IPS-15b (cell line): Measurements from ENCODE around the gene UQCC2.

Experiments used
- H3K27me3 ChIP-seq: one replicate; pipeline ENCODE4 v1.6.1; 2013; ENCODE audit warnings: low read length; ENCODE audit not compliant: control insufficient read depth, insufficient read depth
- H3K36me3 ChIP-seq: one replicate; pipeline ENCODE4 v1.6.1; 2013; ENCODE audit warnings: low read length; ENCODE audit not compliant: control insufficient read depth, insufficient read depth
- H3K4me1 ChIP-seq: one replicate; pipeline ENCODE4 v1.6.1; 2013; ENCODE audit warnings: mild to moderate bottlenecking, low read length; ENCODE audit not compliant: control insufficient read depth, insufficient read depth
- H3K4me3 ChIP-seq: one replicate; pipeline ENCODE4 v1.5.1; 2013; ENCODE audit warnings: low read depth, low read length
- H3K9ac ChIP-seq: one replicate; pipeline ENCODE4 v1.6.1; 2013; ENCODE audit warnings: low read depth, mild to moderate bottlenecking, low read length
- H3K9me3 ChIP-seq: one replicate; pipeline ENCODE4 v1.6.1; 2013; ENCODE audit warnings: mild to moderate bottlenecking, low read length; ENCODE audit not compliant: control insufficient read depth, insufficient read depth

UQCC2 gene

DNA sequence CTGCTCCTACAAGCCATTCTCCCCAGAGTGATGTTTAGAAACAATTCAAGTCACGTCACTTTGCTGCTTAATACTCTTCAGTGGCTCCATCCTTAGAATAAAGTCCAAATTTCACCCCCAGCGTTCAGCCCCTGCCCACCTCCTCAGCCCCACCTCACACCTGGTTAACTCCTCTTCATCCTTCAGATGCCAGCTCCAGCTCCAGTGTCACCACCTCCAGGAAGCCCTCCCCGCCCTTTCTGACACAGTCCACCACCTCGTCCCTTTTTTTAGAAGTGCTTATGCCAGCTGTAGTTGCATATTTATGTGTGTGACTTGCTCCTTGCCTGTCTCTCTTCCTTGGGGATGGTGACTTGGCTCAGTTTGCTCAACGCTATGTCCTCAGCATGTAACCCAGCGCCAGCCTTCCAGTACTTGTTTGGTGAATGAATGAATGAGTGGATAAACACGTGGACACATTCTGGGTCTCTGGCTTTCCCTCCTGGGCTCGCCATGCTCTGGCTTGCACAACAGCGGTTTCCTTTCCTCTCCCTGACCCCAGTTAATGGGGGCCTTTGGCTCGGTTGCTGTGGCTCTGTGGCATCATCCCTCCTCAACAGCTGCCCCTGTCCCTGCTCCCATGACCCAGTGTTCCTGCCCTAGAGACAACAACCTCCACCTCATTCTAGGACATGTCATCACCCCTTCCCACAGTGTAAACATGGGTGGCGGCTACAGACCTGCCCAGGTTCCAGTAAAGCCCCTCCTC lies 38.9 kb upstream of the UQCC2 start:
- H3K9me3 ChIP-seq: no peaks in the 10 kb centered on the region

GRCh38 chr6:33749401-33749800 lies 37.9 kb upstream of the UQCC2 start:
- Histone ChIP-seq H3K9ac (no peak overlapping the region), H3K4me3 (no peak overlapping the region), H3K4me1 (peaks cover 7% of the 10 kb centered on the region), H3K36me3 (no peaks in the 10 kb centered on the region), H3K27me3 (no peaks in the 10 kb centered on the region), H3K9me3 (no peaks in the 10 kb centered on the region)

More for the DNA sequence above, 38.9 kb upstream of the UQCC2 start:
- no peaks in the 10 kb centered on the region for H3K36me3 ChIP-seq
- H3K4me1 ChIP-seq: peaks cover 6% of the 10 kb centered on the region
- H3K4me3 ChIP-seq: no peak overlapping the region
- H3K9ac ChIP-seq: no peak overlapping the region
- no peaks in the 10 kb centered on the region for H3K27me3 ChIP-seq

- no peaks in the 10 kb centered on the region for H3K36me3 ChIP-seq
- H3K9ac ChIP-seq: no peak overlapping the region
- no peaks in the 10 kb centered on the region for H3K27me3 ChIP-seq
- H3K4me1 ChIP-seq: peaks cover 11% of the 10 kb centered on the region
- no peaks in the 10 kb centered on the region for H3K9me3 ChIP-seq
- no peak overlapping the region for H3K4me3 ChIP-seq
Measured at GRCh38 chr6:33748841-33749240, 37.3 kb upstream of the UQCC2 start.

DNA sequence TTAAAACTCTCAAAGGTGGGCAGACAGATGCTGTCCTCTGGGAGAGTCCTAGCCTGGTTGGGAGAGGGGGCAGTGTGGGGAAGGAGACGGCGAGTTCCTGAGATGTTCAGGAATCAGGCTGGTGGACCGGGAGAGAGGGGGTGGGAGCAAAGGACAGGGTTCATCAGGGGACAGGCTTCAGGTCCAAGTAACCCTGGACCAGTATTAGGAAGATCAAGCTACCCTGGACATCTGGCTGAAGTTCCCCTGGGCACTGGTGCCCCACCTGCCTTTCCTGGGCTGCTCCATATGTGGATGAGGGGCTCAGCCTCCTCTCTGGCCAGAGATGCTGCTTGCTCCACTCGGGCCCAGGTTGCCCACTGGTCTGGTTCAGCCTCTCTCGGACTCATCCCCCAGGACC lies 36.3 kb upstream of the UQCC2 start:
- H3K9me3 ChIP-seq: no peaks in the 10 kb centered on the region
- no peak overlapping the region for H3K9ac ChIP-seq
- no peaks in the 10 kb centered on the region for H3K36me3 ChIP-seq
- H3K4me1 ChIP-seq: peaks cover 11% of the 10 kb centered on the region
- no peaks in the 10 kb centered on the region for H3K27me3 ChIP-seq
- no peak overlapping the region for H3K4me3 ChIP-seq

- Histone ChIP-seq H3K4me3 (no peak within 1 kb of the TSS), H3K36me3 (no peaks in the 10 kb centered on the region), H3K4me1 (peaks cover 11% of the 10 kb centered on the region), H3K9ac (no peak within 1 kb of the TSS), H3K27me3 (no peaks in the 10 kb centered on the region), H3K9me3 (no peaks in the 10 kb centered on the region)
Measured at GRCh38 chr6:33746651-33747100, 35.2 kb upstream of the UQCC2 start, which contains the start of gene IP6K3. Gene IP6K3 (minus strand): TSS chr6:33746905. CDS start chr6:33735476, 11,429 bp downstream.

GRCh38 chr6:33746036-33746600 lies 34.6 kb upstream of the UQCC2 start:
- peaks cover 11% of the 10 kb centered on the region for H3K4me1 ChIP-seq
- no peaks in the 10 kb centered on the region for H3K9me3 ChIP-seq
- no peak overlapping the region for H3K9ac ChIP-seq
- H3K4me3 ChIP-seq: no peak overlapping the region
- no peaks in the 10 kb centered on the region for H3K27me3 ChIP-seq
- no peaks in the 10 kb centered on the region for H3K36me3 ChIP-seq

DNA sequence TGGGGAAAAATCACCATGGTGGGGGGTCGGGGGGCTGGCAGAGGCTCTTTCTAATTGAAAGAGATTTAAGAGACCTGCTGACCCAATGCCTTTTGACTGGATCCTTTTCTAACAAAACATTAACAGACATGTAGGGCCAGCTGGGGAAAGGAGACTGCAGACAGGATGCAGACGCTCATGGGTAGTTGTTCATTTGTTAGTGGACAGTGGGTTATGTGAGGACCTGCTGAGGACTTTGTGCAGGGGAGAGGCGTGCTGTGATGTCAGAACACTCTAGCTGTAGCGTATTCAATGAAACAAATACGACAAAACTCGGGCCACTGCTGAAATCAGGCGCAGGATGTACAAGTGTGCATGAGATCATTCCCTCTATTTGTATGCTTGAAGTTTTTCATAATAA lies 34.0 kb upstream of the UQCC2 start:
- no peak overlapping the region for H3K9ac ChIP-seq
- no peaks in the 10 kb centered on the region for H3K9me3 ChIP-seq
- H3K4me3 ChIP-seq: no peak overlapping the region
- peaks cover 11% of the 10 kb centered on the region for H3K4me1 ChIP-seq
- no peaks in the 10 kb centered on the region for H3K27me3 ChIP-seq
- H3K36me3 ChIP-seq: no peaks in the 10 kb centered on the region

GRCh38 chr6:33744895-33745546 lies 33.5 kb upstream of the UQCC2 start:
- H3K4me1 ChIP-seq: peaks cover 11% of the 10 kb centered on the region
- no peak overlapping the region for H3K4me3 ChIP-seq
- no peak overlapping the region for H3K9ac ChIP-seq
- H3K27me3 ChIP-seq: no peaks in the 10 kb centered on the region
- no peaks in the 10 kb centered on the region for H3K9me3 ChIP-seq
- H3K36me3 ChIP-seq: no peaks in the 10 kb centered on the region

GRCh38 chr6:33744001-33744848 lies 32.7 kb upstream of the UQCC2 start:
- Histone ChIP-seq H3K9ac (no peak overlapping the region), H3K27me3 (no peaks in the 10 kb centered on the region), H3K4me1 (peaks cover 11% of the 10 kb centered on the region), H3K36me3 (no peaks in the 10 kb centered on the region), H3K4me3 (no peak overlapping the region), H3K9me3 (no peaks in the 10 kb centered on the region)

- Histone ChIP-seq H3K9ac (peak overlapping the region; percentile 47), H3K36me3 (no peaks in the 10 kb centered on the region), H3K4me3 (no peak overlapping the region), H3K4me1 (peaks cover 11% of the 10 kb centered on the region), H3K27me3 (no peaks in the 10 kb centered on the region), H3K9me3 (no peaks in the 10 kb centered on the region)
Measured at GRCh38 chr6:33742837-33743236, 31.3 kb upstream of the UQCC2 start.

DNA sequence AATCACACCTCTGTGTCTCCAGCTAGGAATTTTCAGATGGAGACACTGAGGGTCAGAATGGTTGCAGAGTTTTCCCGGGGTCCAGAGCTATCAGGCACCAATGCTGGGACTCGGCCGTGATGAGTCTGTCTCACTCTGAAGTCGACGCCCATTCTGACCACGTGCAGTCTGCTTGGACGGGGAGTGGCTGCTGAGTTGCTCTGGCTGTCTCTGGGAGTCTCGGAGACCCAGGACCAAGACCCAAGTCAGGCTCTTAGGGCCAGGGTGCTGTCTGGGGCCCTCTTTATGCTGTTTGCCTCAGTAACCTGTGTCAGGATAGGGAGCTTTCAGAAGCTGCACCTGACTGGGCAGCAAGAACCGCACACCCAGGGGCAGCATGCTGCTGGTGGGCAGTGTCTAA lies 30.6 kb upstream of the UQCC2 start:
- Histone ChIP-seq H3K9me3 (no peaks in the 10 kb centered on the region), H3K27me3 (no peaks in the 10 kb centered on the region), H3K36me3 (no peaks in the 10 kb centered on the region), H3K9ac (no peak overlapping the region), H3K4me3 (no peak overlapping the region), H3K4me1 (peaks cover 11% of the 10 kb centered on the region)
